HT-29 (cell line): ENCODE results near the gene TARM1. TPM values are rescaled to one million over a fixed set of nuclear protein-coding genes. Genes with fewer than 3 reads are reported as not detected.
"Not testable (repeated sequence)": the region's sequence is repeated elsewhere in the genome, so short reads cannot be mapped to it uniquely, and the experiment has no call there.

Source experiments
- DNase-seq: peaks from one replicate; pipeline ENCODE4 v3.0.0-alpha.2; 2015; ENCODE audit warnings: low spot score
- total RNA-seq: library from RNA; depleted of rRNA; stranded (reverse); fragments of >200 nt; shearing (Covaris generic); gene quantifications from 2 replicates; pipeline ENCODE4 v1.2.3, GENCODE V29; 2014

Gene TARM1
- total RNA-seq, 1 experiment from 2014 or later: not detected

- DNase-seq: not testable (repeated sequence)
These were observed 18.7 kb upstream of the TARM1 start for GRCh38 chr19:54099903-54100255.

GRCh38 chr19:54099190-54099902, 18.2 kb upstream of the TARM1 start:
- no peak for DNase-seq

GRCh38 chr19:54096617-54097106, 15.5 kb upstream of the TARM1 start:
- no peak for DNase-seq

GRCh38 chr19:54095859-54096616, 14.9 kb upstream of the TARM1 start:
- DNase-seq: not testable (repeated sequence)

GRCh38 chr19:54095136-54095858, 14.1 kb upstream of the TARM1 start:
- no peak for DNase-seq

- no peak for DNase-seq
These were observed 13.3 kb upstream of the TARM1 start for GRCh38 chr19:54094426-54095000.

- DNase-seq: no peak
These were observed 3.2 kb upstream of the TARM1 start for GRCh38 chr19:54084410-54084809.

- no peak for DNase-seq
These were observed 3.8 kb downstream of the TARM1 start for GRCh38 chr19:54077334-54077733.

- DNase-seq: no peak
These were observed 6.3 kb downstream of the TARM1 start for GRCh38 chr19:54074851-54075250.

GRCh38 chr19:54073829-54074228, 7.3 kb downstream of the TARM1 start:
- no peak for DNase-seq

- DNase-seq: no peak
These were observed 11.7 kb downstream of the TARM1 start for GRCh38 chr19:54069470-54069869.

- DNase-seq: no peak
These were observed 17.6 kb downstream of the TARM1 start, which contains the start of gene VSTM1 for GRCh38 chr19:54063350-54064116. Gene VSTM1 (minus strand): TSS chr19:54063897. CDS start chr19:54063777, 120 bp downstream.

GRCh38 chr19:54062643-54063042, 18.5 kb downstream of the TARM1 start:
- DNase-seq: no peak

- DNase-seq: no peak
These were observed 33.5 kb downstream of the TARM1 start for GRCh38 chr19:54047616-54048015.

- no peak for DNase-seq
These were observed 35.4 kb downstream of the TARM1 start for GRCh38 chr19:54045771-54046170.

- no peak for DNase-seq
These were observed 38.2 kb downstream of the TARM1 start for GRCh38 chr19:54042989-54043388.

GRCh38 chr19:54041969-54042606, 39.1 kb downstream of the TARM1 start:
- DNase-seq: no peak

- DNase-seq: no peak
These were observed 41.2 kb downstream of the TARM1 start for GRCh38 chr19:54040003-54040402.

- not testable (repeated sequence) for DNase-seq
These were observed 44.6 kb downstream of the TARM1 start for GRCh38 chr19:54036542-54036941.
